Astrocyte of the hippocampus (primary cell): ENCODE data around the gene C1orf105.

ENCODE experiments used
- DNase-seq: peaks from one replicate; pipeline ENCODE4 v3.0.0; 2011; ENCODE audit warnings: low read depth, low spot score

C1orf105 gene

GRCh38 chr1:172456344-172456769, 35.9 kb downstream of the C1orf105 start:
- DNase-seq: no peak

GRCh38 chr1:172457479-172458130, 37.1 kb downstream of the C1orf105 start:
- no peak for DNase-seq

- no peak for DNase-seq
Measured at GRCh38 chr1:172460177-172460576, 39.7 kb downstream of the C1orf105 start.

- peak; percentile 27 for DNase-seq
Measured at GRCh38 chr1:172460887-172461315, 40.4 kb downstream of the C1orf105 start.

GRCh38 chr1:172465617-172466016, 45.1 kb downstream of the C1orf105 start:
- DNase-seq: no peak

GRCh38 chr1:172466795-172467407, 46.4 kb downstream of the C1orf105 start:
- peak; percentile 53 for DNase-seq

GRCh38 chr1:172467446-172467845, 47.0 kb downstream of the C1orf105 start:
- DNase-seq: no peak

GRCh38 chr1:172468296-172468695, 47.8 kb downstream of the C1orf105 start:
- no peak for DNase-seq

GRCh38 chr1:172469717-172470116, 49.2 kb downstream of the C1orf105 start:
- no peak for DNase-seq

- DNase-seq: no peak
Measured at GRCh38 chr1:172470149-172470548, 49.7 kb downstream of the C1orf105 start.

- no peak for DNase-seq
Measured at GRCh38 chr1:172471666-172472065, 51.2 kb downstream of the C1orf105 start.

- no peak for DNase-seq
Measured at GRCh38 chr1:172472495-172472894, 52.0 kb downstream of the C1orf105 start.

- no peak for DNase-seq
Measured at GRCh38 chr1:172473302-172473701, 52.8 kb downstream of the C1orf105 start.

- no peak for DNase-seq
Measured at GRCh38 chr1:172473842-172474241, 53.4 kb downstream of the C1orf105 start.

- DNase-seq: peak; percentile 55
Measured at GRCh38 chr1:172476218-172476811, 55.8 kb downstream of the C1orf105 start.

- DNase-seq: no peak
Measured at GRCh38 chr1:172477216-172477615, 56.7 kb downstream of the C1orf105 start.

- no peak for DNase-seq
Measured at GRCh38 chr1:172477741-172478140, 57.3 kb downstream of the C1orf105 start.

- no peak for DNase-seq
Measured at GRCh38 chr1:172478485-172478884, 58.0 kb downstream of the C1orf105 start.

GRCh38 chr1:172480431-172480830, 59.9 kb downstream of the C1orf105 start:
- no peak for DNase-seq

- DNase-seq: no peak
Measured at GRCh38 chr1:172482044-172482443, 61.6 kb downstream of the C1orf105 start.

GRCh38 chr1:172483448-172483847, 63.0 kb downstream of the C1orf105 start:
- peak; percentile 5 for DNase-seq

- DNase-seq: no peak
Measured at GRCh38 chr1:172484252-172484651, 63.8 kb downstream of the C1orf105 start.

GRCh38 chr1:172485626-172486025, 65.1 kb downstream of the C1orf105 start:
- no peak for DNase-seq
